ENCODE data around the gene STRA8. TPM values are rescaled to one million over a fixed set of nuclear protein-coding genes. Genes with fewer than 3 reads are reported as not detected.

The STRA8 gene
- total and polyA plus RNA-seq, 3 donors from 2014 or later, result 0.87 to 3.5 (median 1.4) TPM

DNA sequence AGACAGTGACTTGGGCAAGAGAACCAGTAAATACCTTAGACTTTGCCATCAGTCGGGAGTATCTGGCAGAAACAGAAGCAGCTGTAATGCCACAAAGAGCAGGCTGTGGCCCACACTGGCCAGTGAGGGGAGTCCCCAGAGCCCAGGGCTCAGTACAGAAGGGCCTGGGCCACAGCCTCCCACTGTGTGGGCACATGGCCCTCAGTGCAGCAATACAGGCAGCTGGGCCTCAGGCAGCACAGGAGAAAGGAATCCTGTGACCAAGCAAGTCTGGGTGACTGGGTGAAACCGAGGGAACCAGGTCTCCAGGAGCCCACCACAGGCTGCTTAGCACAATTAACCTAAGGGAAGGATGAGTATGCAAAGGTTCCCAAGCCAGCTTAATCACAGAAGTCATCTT is 36.3 kb upstream of the STRA8 start:
- intact Hi-C loops (cut with DNase I; ENCODE audit: low total_unique reads), result no loop called here
- TF ChIP-seq, protein P1, sequence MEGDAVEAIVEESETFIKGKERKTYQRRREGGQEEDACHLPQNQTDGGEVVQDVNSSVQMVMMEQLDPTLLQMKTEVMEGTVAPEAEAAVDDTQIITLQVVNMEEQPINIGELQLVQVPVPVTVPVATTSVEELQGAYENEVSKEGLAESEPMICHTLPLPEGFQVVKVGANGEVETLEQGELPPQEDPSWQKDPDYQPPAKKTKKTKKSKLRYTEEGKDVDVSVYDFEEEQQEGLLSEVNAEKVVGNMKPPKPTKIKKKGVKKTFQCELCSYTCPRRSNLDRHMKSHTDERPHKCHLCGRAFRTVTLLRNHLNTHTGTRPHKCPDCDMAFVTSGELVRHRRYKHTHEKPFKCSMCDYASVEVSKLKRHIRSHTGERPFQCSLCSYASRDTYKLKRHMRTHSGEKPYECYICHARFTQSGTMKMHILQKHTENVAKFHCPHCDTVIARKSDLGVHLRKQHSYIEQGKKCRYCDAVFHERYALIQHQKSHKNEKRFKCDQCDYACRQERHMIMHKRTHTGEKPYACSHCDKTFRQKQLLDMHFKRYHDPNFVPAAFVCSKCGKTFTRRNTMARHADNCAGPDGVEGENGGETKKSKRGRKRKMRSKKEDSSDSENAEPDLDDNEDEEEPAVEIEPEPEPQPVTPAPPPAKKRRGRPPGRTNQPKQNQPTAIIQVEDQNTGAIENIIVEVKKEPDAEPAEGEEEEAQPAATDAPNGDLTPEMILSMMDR (IDR thresholded peaks at IDR 0.05), result no peak
- no peak for DNase-seq
- Histone ChIP-seq H3K9me3 (no peaks in the 10 kb centered on the region), H3K4me1 (peaks cover 10% of the 10 kb centered on the region), H3K27me3 (no peaks in the 10 kb centered on the region), H3K27ac (no peak overlapping the region), H3K36me3 (ENCODE audit: low read depth, missing control alignments) (no peaks in the 10 kb centered on the region), H3K4me3 (no peak overlapping the region)
- WGBS, 2 donors, result 66 to 86% methylated on average over 2 of the region's 2 CpGs

DNA sequence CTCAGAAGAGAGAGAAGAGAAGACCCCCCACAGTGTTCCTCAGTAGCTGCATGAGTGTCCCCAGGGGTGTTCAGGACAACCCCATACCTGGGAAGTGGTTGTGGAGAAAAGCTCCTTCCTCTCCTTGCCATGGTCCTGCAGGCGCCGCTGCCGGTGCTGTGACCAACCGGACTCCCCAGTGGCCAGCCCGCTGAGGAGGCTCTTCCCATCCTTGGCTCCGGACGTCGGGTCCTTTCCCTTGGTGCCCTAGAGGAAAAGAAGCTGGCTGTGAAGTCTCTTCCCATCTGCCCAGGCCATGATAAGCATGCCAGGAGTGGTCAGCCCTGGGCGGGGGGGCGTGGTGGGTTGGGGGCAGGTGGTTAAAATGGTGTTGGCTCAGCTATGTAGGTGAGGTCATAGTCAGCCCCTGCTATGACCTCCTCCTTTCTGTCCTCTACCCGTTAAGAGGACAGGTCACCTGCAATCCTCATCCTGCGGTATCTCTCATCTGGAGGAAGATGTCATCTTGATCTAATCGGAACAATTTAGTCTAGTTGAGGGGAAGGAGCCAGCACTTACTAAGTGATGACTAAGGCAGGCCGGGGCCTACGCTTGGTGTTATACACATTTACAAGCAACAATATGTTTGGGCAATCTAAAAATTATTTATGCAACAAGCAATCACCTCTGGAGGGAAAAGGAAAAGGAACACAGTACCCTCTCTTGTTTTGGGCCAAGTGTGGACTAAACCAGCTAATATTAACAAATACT is 35.6 kb upstream of the STRA8 start:
- Histone ChIP-seq H3K36me3 (ENCODE audit: low read depth, missing control alignments) (no peaks in the 10 kb centered on the region), H3K27me3 (no peaks in the 10 kb centered on the region), H3K4me1 (peaks cover 6% of the 10 kb centered on the region), H3K27ac (no peak overlapping the region), H3K4me3 (no peak overlapping the region), H3K9me3 (no peaks in the 10 kb centered on the region)
- 91 to 96% methylated on average over 10 to 15 of the region's 15 CpGs for WGBS, 2 donors
- no peak for TF ChIP-seq POLR2A (IDR thresholded peaks at IDR 0.05)
- intact Hi-C loops (cut with DNase I; ENCODE audit: low total_unique reads), result no loop called here
- no peak for DNase-seq

DNA sequence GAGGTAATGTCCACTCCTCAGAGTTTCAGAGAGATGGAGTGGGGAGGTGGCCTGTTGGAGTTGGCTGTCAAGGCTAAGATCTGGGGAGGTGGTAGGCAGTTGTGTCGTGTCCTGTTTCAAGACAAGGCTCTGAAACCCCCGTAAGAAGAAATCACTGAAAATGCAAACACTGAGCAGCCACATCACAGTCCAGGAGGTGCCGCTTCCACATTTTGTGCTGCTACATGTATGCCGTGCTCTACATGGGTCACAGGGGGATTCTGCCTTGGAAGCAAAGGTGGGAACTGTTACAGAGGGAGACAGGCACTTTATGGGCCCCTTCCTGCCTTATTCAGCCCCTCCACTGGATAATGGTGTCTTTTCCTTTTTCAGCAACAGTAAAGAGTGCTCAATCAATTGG is 34.2 kb upstream of the STRA8 start:
- Histone ChIP-seq H3K27me3 (no peaks in the 10 kb centered on the region), H3K4me3 (no peak overlapping the region), H3K9me3 (no peaks in the 10 kb centered on the region), H3K27ac (no peak overlapping the region), H3K4me1 (no peaks in the 10 kb centered on the region), H3K36me3 (ENCODE audit: low read depth, missing control alignments) (no peaks in the 10 kb centered on the region)
- TF ChIP-seq, protein P1 (IDR thresholded peaks at IDR 0.05), result no peak
- TF ChIP-seq POLR2A (IDR thresholded peaks at IDR 0.05), result no peak
- DNase-seq, result no peak
- intact Hi-C loops (cut with DNase I; ENCODE audit: low total_unique reads), result no loop called here
- WGBS, 2 donors, result 90 to 97% methylated on average over 4 of the region's 4 CpGs

DNA sequence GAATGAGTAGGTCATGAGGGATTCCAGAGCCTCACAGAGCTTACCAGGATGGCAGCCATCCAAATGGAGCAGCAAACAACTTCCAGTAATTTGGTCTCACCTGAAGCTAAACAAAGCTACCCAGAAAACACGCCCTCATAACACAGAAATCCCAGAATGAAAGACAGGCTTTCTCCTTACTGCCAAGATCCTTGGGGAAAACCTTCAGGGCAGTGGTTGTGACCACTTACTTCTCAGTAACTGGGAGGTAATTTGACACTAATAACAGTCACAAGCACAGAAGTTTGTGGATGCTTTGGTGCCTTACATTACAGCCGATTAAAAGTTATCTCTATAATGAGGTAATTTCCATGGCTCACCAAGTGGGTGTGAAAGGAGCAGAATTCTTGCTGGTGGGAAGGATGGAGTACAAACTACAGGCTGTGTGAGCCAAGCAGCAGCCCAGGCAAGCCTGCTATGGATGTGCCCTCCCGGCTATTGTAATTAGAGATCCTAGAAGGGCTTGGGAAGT is 32.8 kb upstream of the STRA8 start:
- DNase-seq, result no peak
- H3K9me3 ChIP-seq, result no peaks in the 10 kb centered on the region
- intact Hi-C loops (cut with DNase I; ENCODE audit: low total_unique reads), result no loop called here
- WGBS, 2 donors, result 64 to 71% methylated on average over 3 of the region's 3 CpGs
- H3K27ac ChIP-seq, result no peak overlapping the region
- H3K4me3 ChIP-seq, result no peak overlapping the region
- TF ChIP-seq POLR2A (IDR thresholded peaks at IDR 0.05), result no peak
- TF ChIP-seq, protein P1 (IDR thresholded peaks at IDR 0.05), result no peak
- H3K4me1 ChIP-seq, result no peaks in the 10 kb centered on the region
- no peaks in the 10 kb centered on the region for H3K36me3 ChIP-seq (ENCODE audit: low read depth, missing control alignments)
- H3K27me3 ChIP-seq, result no peaks in the 10 kb centered on the region

DNA sequence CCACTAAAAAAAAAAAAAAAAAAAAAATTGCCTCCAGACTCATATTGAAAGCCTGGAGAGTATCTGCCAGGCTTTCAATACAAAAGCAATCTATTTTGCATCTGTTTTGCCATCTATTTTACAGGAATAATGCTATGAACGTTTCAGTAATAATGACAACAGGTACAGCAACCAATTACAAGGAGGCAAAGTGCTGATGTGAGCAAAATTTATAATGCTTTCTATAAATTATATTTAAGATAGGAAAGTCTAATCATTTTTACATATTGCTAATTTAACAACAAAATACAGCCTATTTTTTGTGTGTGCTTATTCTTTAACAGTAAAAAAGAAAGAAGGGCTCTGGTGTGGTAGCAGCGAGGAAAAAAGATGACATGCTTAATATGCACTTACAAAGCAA is 32.3 kb upstream of the STRA8 start:
- intact Hi-C loops (cut with DNase I; ENCODE audit: low total_unique reads), result no loop called here
- no peak for DNase-seq
- Histone ChIP-seq H3K4me1 (no peaks in the 10 kb centered on the region), H3K27me3 (no peaks in the 10 kb centered on the region), H3K27ac (no peak overlapping the region), H3K36me3 (ENCODE audit: low read depth, missing control alignments) (no peaks in the 10 kb centered on the region), H3K9me3 (no peaks in the 10 kb centered on the region), H3K4me3 (no peak overlapping the region)
- 73 to 91% methylated on average over 2 of the region's 2 CpGs for WGBS, 2 donors
- TF ChIP-seq, protein P1 (IDR thresholded peaks at IDR 0.05), result no peak
- no peak for TF ChIP-seq POLR2A (IDR thresholded peaks at IDR 0.05)
